Gastrocnemius medialis (tissue), 4 donors: ENCODE data around the gene NCBP2.

Experiments
- CTCF ChIP-seq, 5 experiments: fragments of 450-650 bp in 3 of 5; fragments of 200-600 bp in 2 of 5; sonication (generic) in 2 of 5; IDR thresholded peaks in 4 of 5; conservative IDR thresholded peaks in 1 of 5; 1 replicate in 4 of 5; 2 replicates in 1 of 5; pipeline ENCODE4 v1.5.1; 2016 to 2019; ENCODE audit warnings: antibody characterized with exemption in 5 of 5, mild to moderate bottlenecking in 3 of 5, moderate library complexity in 3 of 5
- POLR2A ChIP-seq, 2 donors: fragments of 450-650 bp; IDR thresholded peaks; one replicate each; pipeline ENCODE4 v1.6.1; 2017; ENCODE audit warnings: antibody characterized with exemption in 2 of 2, mild to moderate bottlenecking in 2 of 2, moderate library complexity in 2 of 2

- TF ChIP-seq POLR2A (IDR thresholded peaks at IDR 0.05) (no peak), CTCF (IDR thresholded peaks at IDR 0.05 in 4 of 5, conservative IDR thresholded peaks at IDR 0.05 in 1 of 5) (no peak)
These were observed 20.0 kb upstream of the NCBP2 start for GRCh38 chr3:196962108-196962929.
